Measurements from ENCODE around the gene HS2ST1. TPM values are rescaled to one million over a fixed set of nuclear protein-coding genes. Genes with fewer than 3 reads are reported as not detected.
A peak's percentile ranks its signal among the peaks of the same experiment; 100 is the strongest.

Gene HS2ST1
- total RNA-seq, 1 donor from 2014 or later, result 19.0 TPM

DNA sequence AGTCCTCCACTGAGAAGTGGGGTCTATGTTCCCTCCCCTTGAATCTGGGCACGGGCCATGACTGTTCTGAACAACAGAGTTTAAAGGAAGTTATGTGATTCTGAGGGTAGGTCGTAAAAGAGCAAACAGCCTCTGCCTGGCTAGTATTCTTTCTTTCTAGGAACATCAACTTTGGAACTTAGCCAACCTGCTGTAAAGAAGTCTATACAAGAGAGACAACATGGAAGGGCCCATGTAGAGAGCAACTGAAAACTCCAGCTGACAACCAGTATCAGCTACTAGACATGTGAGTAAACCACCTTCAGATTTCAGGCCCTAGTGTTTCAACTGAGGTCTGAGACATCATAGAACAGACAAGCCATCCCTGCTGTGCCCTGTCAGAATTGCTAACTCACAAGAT, 8.0 kb upstream of the HS2ST1 start:
- no peaks in the 10 kb centered on the region for H3K27me3 ChIP-seq (ENCODE audit: control insufficient read depth, insufficient read depth, low read length)
- FAIRE-seq (no peak), DNase-seq (ENCODE audit: low read depth) (no peak)
- TF ChIP-seq, protein P1, sequence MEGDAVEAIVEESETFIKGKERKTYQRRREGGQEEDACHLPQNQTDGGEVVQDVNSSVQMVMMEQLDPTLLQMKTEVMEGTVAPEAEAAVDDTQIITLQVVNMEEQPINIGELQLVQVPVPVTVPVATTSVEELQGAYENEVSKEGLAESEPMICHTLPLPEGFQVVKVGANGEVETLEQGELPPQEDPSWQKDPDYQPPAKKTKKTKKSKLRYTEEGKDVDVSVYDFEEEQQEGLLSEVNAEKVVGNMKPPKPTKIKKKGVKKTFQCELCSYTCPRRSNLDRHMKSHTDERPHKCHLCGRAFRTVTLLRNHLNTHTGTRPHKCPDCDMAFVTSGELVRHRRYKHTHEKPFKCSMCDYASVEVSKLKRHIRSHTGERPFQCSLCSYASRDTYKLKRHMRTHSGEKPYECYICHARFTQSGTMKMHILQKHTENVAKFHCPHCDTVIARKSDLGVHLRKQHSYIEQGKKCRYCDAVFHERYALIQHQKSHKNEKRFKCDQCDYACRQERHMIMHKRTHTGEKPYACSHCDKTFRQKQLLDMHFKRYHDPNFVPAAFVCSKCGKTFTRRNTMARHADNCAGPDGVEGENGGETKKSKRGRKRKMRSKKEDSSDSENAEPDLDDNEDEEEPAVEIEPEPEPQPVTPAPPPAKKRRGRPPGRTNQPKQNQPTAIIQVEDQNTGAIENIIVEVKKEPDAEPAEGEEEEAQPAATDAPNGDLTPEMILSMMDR (IDR thresholded peaks at IDR 0.05; ENCODE audit: insufficient read depth, low read length, severe bottlenecking), result no peak
- peaks cover 3% of the 10 kb centered on the region for H3K36me3 ChIP-seq (ENCODE audit: control insufficient read depth, insufficient read depth, low read length)
- H3K4me3 ChIP-seq (ENCODE audit: low read depth, low read length), result no peak overlapping the region

DNA sequence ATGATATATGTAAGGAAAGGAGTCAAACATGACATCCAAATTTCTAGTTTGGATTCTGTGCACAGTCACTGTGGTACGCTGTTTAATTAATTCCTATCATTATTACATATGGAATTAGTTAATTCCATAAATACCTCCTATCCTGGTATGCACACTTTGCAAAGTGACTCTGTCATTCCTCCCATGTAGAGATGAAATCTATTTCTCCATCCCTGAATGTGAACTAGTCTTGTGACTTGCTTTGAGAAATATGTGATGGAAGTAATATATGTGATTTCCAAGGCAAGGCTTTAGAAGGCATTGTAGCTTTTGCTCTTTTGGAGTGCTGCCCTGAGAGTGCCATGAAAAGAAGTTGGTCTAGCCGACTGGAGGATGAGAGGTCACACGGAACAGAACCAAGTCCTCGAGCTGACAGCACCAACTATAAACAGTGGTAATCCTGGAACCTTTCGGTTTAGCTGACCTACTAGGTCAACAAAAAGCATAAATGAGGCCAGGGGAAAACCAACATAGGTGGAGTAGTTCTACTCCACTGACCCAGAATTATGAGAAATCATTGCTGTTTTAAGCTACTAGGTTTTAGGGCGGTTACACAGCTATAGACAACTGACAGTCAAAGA, 2.0 kb upstream of the HS2ST1 start:
- Histone ChIP-seq H3K4me3 (ENCODE audit: low read depth, low read length) (peak overlapping the region; percentile 94), H3K27me3 (ENCODE audit: control insufficient read depth, insufficient read depth, low read length) (no peaks in the 10 kb centered on the region), H3K36me3 (ENCODE audit: control insufficient read depth, insufficient read depth, low read length) (peaks cover 2% of the 10 kb centered on the region)
- DNase-seq (ENCODE audit: low read depth) (no peak), FAIRE-seq (no peak)
- TF ChIP-seq, protein P1 (IDR thresholded peaks at IDR 0.05; ENCODE audit: insufficient read depth, low read length, severe bottlenecking), result no peak

DNA sequence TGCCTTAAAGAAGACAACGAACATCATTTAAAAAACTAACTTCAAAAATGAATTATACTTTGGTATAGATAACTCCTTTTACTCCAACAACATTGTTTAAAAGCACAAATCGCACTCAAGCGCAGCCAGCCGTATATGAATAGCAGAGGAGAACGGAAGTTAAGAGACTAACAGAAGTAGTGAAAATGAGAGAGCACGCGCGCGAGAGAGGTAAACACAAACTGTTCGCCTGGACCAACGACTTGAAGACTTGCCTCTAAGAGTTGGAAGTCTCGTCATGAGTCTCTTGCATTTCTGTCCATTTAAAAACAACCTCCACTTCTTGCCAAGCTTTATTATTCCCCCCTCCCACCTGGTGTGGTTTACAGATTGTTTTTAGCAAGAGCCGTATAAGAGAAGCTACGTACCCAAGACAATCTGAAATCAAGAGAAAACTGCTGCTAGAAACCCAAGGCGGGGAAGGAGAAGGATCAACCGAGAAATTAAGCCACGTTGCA, 988 bp upstream of the HS2ST1 start:
- no peaks in the 10 kb centered on the region for H3K27me3 ChIP-seq (ENCODE audit: control insufficient read depth, insufficient read depth, low read length)
- TF ChIP-seq, protein P1 (IDR thresholded peaks at IDR 0.05; ENCODE audit: insufficient read depth, low read length, severe bottlenecking), result no peak
- peak overlapping the region; percentile 94 for H3K4me3 ChIP-seq (ENCODE audit: low read depth, low read length)
- FAIRE-seq (no peak), DNase-seq (ENCODE audit: low read depth) (peak; percentile 33)
- H3K36me3 ChIP-seq (ENCODE audit: control insufficient read depth, insufficient read depth, low read length), result peaks cover 2% of the 10 kb centered on the region

DNA sequence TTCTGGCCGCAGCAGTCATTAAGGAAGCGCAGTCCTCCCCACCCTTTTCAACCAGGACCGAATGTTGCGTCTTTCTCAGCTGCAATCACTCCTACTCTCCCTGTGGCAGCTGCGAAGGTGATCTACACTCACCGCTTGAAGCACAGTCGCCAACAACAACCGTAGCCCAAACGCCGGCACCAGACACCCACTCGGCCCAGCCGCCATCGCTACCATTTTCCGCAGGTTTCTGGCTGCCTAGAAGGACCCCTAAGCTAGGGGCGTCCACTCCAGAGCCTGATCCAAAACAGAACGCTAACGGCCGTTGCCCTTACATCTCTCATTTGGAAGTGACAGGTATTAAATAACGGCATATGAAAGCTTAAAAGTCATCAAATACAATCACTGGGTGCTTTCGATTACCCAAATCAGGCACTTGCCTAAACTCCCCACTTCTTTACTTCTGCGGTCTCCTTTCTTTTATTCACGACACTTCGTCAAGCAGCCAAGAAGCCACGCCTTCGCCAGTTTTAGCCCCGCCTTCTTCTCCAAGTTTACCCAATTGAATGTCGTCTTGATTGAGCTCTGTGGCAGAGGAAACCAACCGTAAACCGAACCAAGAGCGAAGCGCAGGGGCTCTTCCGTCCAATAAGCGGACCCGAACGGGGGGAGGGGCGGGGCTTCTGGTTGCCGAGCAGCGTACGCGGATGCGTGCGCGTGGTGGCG, 387 bp upstream of the HS2ST1 start, which contains the start of gene SELENOF:
TSS of gene SELENOF (minus strand) at position 231 of the 705 bp plus-strand sequence. CDS start at position 216, 15 bp downstream.
- Histone ChIP-seq H3K36me3 (ENCODE audit: control insufficient read depth, insufficient read depth, low read length) (peaks cover 2% of the 10 kb centered on the region), H3K4me3 (ENCODE audit: low read depth, low read length) (peak within 1 kb of the TSS; percentile 94), H3K27me3 (ENCODE audit: control insufficient read depth, insufficient read depth, low read length) (no peaks in the 10 kb centered on the region)
- TF ChIP-seq, protein P1 (IDR thresholded peaks at IDR 0.05; ENCODE audit: insufficient read depth, low read length, severe bottlenecking), result no peak
- peak; percentile 86 for FAIRE-seq
- DNase-seq (ENCODE audit: low read depth), result peak; percentile 100

DNA sequence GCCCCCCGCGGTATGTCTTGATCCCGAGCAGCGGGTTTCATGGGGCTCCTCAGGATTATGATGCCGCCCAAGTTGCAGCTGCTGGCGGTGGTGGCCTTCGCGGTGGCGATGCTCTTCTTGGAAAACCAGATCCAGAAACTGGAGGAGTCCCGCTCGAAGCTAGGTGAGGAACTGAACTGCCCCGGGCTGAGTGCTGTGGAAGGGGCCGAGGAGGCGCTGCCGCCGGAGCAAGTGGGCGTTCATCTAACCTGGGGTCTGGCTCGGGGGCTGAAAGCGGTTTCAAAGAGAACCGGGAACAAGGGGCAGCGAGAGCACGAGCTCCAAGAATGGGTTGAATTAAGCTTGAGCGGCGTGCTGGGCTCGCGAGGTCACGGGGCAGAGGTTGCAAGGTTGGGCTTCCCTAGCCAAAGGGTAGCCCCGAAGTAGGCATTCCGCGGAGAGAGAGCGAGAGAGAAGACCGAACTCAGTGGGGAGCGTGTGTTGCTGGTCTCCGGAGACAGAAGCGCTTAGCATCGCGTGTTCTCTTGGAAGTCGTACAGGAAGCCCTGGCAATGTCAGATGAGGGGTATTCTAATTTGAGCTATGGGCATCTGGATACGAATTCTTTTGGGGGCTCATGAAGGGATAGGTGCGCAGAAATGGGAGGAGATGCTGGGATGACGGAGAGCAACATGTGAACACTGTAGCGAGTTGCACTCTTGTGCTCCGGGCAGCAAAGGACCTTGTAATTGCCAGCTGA, 732 bp downstream of the HS2ST1 start:
- no peak for FAIRE-seq
- Histone ChIP-seq H3K4me3 (ENCODE audit: low read depth, low read length) (peak overlapping the region; percentile 83), H3K27me3 (ENCODE audit: control insufficient read depth, insufficient read depth, low read length) (no peaks in the 10 kb centered on the region), H3K36me3 (ENCODE audit: control insufficient read depth, insufficient read depth, low read length) (peaks cover under 1% of the 10 kb centered on the region)
- TF ChIP-seq, protein P1 (IDR thresholded peaks at IDR 0.05; ENCODE audit: insufficient read depth, low read length, severe bottlenecking), result no peak
- DNase-seq (ENCODE audit: low read depth), result peak; percentile 57
